Measurements from ENCODE around the gene KCNE2.

DNA sequence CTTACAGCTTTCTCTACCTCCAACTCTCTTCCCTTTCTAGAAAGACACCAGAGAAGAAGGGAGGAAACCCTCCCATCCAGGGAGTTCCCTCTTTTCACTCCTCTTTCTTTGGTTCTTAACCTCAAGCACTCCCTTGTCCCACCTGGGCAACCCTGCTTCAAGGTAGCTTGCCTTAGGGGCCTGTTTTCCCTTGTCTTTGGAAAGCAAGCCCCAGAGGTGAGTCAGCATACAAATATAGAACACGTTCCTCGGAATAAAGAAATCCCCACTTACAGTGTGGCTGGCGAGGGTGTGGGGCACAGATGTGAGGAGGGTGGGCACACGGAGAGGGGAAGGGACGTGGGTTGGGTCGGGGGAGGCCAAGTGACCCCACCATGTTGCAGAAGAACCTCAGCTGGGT, 26.1 kb upstream of the KCNE2 start:
- no peak for TF ChIP-seq POLR2A (IDR thresholded peaks at IDR 0.05)
- TF ChIP-seq, protein P1, sequence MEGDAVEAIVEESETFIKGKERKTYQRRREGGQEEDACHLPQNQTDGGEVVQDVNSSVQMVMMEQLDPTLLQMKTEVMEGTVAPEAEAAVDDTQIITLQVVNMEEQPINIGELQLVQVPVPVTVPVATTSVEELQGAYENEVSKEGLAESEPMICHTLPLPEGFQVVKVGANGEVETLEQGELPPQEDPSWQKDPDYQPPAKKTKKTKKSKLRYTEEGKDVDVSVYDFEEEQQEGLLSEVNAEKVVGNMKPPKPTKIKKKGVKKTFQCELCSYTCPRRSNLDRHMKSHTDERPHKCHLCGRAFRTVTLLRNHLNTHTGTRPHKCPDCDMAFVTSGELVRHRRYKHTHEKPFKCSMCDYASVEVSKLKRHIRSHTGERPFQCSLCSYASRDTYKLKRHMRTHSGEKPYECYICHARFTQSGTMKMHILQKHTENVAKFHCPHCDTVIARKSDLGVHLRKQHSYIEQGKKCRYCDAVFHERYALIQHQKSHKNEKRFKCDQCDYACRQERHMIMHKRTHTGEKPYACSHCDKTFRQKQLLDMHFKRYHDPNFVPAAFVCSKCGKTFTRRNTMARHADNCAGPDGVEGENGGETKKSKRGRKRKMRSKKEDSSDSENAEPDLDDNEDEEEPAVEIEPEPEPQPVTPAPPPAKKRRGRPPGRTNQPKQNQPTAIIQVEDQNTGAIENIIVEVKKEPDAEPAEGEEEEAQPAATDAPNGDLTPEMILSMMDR (IDR thresholded peaks at IDR 0.05), result no peak
